ENCODE measurements around the gene CDCA4.
"Not testable (repeated sequence)": the region's sequence is repeated elsewhere in the genome, so short reads cannot be mapped to it uniquely, and the experiment has no call there.

The CDCA4 gene

DNA sequence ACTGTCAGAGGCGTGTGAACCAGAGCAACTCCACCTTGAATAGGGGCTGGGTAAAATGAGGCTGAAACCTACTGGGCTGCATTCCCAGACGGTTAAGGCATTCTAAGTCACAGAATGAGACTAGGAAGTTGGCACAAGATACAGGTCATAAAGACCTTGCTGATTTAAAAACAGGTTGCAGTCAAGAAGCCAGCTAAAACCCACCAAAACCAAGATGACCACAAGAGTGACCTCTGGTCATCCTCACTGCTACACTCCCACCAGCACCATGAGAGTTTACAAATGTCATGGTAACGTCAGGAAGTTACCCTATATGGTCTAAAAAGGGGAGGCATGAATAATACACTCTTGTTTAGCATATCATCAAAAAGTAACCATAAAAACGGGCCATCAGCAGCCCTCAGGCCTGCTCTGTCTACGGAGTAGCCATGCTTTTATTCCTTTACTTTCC, 11.6 kb upstream of the CDCA4 start:
- not testable (repeated sequence) for DNase-seq

DNA sequence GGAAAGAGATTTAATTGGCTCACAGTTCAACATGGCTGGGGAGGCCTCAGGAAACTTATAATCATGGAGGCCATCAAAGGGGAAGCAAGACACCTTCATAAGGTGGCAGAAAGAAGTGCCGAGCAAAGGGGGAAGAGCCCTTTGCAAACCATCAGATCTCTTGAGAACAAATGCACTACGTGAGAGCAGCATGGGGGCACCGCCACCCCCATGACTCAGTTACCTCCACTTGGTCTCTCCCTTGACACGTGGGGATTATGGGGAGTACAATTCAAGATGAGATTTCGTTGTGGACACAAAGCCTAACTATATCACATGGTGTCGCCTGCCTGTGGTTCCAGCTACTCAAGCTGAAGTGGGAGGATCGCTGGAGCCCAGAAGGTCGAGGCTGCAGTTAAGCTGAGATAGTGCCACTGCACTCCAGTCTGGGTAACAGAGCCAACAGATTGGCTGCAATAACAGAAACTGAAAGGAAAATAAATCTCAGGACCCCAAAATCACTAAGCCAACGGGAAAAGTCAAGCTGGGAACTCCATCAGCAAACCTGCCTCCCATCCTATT, 10.0 kb upstream of the CDCA4 start:
- DNase-seq: no peak

DNA sequence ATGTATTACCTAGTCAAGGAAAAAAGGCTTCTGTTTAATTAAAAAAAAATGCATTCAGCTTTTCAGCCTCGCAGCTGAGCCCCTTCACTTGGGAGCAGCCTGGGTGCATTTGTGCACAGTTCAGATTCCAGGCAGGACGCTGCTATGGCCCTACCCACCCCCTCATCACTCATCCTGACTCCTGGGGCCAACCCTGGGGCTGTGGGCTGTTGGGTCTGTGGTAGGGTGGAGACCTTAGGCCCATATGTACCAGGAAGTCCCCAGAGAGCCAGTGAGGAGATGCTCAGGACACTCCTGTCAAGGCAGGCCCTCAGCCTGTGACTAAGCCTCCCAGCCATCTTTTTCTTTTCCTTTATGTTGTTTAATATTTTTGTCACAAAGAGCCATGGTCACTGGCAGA, 9.3 kb upstream of the CDCA4 start:
- no peak for DNase-seq

DNA sequence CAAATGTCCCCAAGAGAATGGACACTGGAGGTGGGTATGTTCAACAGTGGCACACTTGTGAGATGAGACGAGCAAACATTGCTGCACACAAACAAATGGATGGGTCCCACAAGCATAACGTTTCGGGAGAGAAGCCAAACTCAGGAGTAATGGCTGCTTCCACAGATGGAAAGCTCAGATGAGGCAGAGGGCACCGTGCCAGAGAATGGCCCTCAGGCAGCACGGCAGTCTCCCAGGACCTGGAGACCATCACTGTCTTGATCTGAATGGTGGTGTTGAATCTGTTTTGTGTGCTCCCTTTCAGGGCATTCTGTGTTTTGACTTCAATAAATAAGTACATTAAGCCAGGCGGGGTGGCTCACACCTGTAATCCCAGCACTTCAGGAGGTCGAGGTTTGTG, 8.5 kb upstream of the CDCA4 start:
- no peak for DNase-seq

DNA sequence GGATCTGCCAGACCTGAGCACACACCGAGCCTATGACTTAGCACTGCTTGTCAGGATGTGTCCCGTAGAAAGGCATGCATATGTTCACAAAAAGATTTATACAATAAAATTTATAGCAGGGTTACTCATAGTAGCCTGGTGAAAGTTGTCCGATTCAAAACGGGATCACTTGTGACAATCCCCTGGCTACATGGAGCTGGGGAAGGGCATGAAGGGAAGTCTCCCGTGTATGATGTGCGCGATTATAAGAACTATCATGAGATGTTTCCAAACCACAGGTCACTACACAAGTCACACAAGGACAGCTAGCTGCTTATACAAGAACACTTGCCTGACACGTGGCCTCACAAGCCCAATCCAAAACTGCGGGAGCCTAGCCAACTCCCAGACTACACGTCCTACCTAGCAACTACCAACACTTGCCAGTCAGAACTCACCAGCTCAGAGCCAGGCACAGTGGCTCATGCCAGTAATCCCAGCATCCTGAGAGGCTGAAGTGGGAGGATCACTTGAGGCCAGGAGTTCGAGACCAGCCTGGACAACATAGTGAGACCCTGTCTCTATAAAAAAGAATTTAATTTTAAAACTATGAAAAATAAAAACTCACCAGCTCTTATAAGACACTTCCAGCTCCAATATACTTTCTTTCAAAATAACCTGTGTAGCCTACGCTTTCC, 7.5 kb upstream of the CDCA4 start:
- no peak for DNase-seq

DNA sequence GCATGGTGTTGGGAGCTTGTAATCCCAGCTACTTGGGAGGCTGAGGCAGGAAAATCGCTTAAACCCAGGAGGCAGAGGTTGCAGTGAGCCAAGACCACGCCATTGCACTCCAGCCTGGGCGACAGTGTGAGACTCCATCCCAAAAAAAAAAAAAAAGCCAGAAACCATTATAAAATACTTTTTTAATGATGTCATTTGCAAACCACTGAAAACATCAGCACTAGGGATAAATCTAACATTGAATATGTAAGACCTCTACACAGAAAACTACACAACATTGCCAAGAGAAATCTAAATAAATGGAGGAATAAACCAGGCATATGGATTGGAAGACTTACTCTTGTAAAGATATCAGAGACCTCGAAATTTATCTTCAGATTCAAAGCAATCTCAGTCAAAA, 6.8 kb upstream of the CDCA4 start:
- DNase-seq: not testable (repeated sequence)

DNA sequence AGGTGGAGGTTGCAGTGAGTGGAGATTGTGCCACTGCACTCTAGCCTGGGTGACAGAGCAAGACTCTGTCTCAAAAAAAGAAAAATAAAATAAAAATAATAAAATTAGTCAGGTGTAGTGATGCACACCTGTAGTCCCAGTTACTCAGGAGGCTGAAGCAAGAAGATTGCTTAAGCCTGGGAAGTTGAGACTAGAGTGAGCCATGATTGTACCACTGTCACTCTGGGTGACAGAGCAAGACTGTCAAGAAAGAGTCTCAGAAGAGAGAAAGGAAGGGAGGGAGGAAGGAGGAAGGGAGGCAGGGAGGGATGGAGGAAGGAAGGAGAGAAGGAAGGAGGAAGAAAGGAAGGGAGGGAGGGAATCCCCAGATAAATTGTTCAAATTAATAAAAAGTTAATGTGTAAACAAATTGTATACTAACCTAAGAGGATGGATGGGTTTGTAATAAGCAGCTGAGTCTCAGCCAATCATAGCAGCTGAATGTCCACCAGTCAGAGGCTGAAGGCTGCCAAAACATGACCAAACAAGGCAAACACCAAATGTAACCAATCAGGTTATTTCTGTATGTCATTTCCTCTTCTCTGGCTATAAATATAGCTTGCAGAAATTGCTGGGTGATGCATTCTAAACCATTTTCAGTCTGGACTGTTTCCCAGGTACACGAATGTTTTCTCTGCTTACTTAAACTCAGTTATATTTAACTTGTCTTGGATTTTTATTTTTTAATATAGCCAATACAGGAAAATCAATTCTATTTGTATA, 6.1 kb upstream of the CDCA4 start:
- no peak for DNase-seq

DNA sequence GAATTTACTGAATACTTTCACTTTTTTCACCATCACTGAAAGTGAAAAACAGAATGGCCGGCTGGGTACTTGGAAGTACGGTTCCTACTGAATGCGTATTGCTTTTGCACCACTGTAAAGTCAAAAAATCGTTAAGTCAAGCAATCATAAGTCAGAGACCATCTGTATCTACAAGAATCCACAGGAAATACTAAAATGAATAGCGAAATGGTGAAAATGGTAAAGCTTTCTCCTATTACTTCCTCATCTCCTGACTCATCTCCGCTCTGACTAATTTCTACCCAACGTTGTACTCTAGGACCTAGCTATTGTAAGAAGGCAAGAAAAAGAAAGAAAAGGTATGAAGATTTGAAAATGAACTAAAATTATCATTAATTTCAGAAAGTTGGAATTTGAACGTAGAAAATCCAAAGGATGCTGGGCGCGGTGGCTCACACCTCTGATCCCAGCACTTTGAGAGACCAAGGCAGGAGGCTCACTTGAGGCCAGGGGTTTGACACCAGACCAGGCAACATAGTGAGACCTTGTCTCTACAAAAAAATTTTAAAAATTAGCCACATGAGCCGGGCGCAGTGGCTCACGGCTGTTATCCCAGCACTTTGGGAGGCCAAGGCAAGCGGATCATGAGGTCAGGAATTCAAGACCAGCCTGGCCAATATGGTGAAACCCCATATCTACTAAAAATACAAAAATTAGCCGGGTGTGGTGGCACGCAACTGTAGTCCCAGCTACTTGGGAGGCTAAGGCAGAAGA, 5.3 kb upstream of the CDCA4 start:
- DNase-seq: no peak

DNA sequence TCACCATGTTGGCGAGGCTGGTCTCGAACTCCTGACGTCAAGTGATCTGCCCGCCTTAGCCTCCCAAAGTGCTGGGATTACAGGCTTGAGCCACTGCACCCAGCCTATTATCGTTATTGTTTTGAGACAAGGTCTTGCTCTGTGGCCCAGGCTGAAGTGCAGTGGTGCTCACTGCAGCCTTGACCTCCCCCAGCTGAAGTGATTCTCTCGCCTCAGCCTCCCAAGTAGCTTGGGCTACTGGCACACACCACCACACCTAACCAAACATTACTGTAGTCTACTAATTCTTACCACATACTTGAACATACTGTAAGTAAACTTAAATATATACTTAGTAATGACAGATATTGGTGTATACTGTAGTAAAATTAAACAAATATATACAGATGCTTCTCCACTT, 4.5 kb upstream of the CDCA4 start:
- no peak for DNase-seq

DNA sequence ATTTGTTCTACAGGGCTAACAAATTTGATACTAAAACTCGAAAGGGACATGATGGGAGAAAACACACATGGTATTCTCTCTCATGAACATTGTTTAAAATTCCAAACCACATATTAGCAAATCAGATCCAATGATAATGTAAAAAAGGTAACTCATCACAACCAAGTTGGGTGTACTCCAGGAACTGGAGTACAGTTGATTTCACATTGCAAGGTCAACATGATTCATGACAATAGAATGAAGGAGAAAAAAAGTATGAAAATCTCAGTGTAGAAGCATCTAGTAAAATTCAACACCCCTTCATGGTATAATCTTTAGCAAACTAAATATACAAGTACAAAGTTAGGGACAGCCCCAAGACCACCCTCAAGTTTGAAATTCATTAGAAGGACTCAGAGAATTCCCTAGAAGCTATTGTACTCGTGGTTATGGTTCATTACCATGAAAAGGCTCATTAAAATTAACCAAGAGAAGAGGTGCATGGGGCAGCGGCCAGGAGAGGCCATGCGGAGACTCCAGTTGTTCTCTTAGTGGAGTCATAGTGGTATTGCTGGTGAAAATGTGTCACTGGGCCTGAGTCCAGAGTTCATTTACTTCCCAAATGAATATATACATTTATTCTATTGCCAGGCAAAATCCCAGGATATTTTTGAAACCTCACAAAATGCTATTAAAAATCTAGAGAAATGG, 3.1 kb upstream of the CDCA4 start:
- no peak for DNase-seq

DNA sequence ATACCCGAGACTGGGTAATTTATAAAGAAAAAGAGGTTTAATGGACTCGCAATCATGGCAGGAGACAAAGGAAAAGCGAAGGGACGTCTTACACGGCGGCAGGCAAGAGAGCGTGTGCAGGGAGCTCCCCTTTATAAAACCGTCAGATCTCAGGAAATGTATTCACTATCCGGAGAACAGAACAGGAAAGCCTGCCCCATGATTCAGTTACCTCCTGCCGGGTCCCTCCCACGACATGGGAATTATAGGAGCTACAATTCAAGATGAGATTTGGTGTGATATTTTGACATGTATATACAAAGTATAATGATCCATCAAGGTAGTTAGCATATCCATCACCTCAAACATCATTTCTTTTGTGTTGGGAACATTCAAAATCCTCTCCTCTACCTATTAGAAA, 2.3 kb upstream of the CDCA4 start:
- no peak for DNase-seq

DNA sequence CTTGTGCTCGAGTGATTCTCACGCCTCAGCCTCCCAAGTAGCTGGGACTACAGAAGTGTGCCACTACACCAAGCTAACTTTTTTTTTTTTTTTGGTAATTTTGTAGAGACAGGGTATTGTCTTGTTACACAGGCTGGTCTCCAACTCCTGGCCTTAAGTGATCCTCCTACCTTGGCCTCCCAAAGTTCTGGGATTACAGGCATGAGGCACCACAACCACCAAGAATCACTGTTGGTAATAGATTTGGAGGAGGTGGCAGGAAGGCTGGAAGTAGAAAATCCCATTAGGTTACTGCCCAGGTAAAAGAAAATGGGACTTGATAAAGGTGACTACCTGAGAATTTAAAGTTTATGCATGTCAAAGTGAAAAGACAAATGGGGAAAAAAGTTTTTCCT, 1.4 kb upstream of the CDCA4 start:
- DNase-seq: no peak

DNA sequence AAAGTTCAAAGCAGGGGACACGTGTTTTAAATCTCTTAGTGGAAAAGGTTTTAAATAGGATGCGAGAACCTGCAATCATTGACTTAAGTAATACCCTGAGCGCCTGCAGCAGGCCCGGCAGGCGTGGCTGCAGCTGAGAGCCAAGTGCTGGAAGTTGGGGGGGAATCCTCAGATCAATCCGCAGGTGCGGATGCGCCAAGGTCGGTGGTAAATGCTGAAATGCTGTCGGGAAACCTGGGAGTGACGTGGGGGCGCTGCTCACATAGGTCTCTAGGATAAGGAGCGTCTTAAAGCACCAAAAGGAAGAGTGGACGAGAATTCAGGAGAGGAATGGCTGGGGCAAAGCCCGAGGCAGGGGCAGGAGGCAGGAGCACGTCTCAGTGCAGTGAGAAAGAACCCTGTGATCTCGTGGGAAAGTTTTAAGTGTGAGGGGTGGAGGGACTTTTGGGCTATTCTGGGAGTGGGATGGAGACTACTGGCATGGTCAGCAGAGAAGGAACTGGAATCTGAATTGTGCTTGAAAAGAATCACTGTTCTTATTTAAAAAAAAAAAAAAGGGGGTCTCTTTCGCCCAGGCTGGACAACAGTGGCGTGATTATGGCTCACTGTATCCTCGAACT, 883 bp upstream of the CDCA4 start:
- DNase-seq: no peak

DNA sequence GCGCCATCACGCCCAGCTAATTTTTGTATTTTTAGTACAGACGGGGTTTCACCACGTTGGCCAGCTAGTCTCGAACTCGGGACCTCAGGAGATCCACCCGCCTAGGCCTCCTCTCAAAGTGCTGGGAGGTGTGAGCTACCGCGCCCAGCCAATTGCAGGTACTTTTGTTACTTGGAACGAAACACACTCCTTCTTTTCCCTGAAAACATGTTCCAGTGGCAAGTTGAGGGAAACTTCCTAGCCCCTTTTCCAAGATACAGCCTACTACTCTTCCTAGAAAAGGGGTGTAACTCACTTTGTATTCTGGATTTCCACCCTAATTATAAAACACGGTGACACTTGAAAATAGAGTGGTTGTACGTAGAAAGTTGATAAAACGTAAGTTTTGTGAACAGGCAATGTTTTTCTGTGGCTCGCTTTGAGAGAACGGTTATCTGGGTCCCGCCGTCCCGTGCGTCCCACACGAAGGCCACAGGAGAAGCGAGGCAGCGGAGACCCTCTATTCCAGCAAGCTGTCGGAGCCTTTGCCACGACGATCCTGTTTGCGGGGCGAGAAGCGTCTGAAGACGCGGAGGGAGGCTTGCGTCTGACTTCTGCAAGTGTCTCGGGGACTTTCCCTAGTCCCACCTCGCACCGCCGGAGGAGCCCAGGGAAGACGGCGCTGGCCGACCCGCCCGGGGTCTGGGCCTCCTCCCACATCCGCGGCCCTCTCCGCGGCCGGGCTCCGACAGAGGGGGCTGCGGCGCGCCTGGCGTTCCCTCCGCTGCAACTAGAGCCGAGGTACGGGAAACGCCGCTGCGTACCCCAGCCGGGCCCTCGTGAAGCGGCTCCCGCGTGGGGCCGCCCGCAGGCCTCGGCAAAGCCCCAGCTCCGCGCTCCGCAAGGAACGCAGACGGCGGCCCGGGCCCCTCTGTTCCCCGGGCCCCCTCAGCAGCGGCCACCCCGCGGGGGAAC, 745 bp downstream of the CDCA4 start:
- peak; percentile 80 for DNase-seq

DNA sequence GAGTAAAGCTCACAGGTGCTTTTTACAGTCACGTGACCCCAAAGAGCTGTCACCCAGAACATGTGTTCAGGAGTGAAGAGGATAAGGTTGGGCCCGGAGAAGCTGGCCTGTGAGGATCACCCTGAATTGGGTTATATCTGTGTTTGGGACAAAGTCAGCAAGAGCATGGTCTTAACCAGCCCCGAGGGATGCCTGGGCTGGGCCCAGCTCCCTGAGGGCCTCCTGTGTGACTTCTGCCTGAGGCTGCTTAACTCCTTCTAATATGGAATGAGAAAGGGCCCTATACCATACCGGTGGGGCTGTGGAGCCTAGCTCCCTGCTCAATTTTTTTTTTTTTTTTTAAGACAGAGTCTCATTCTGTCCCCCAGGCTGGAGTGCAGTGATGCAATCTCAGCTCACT, 2.5 kb downstream of the CDCA4 start:
- DNase-seq: no peak

DNA sequence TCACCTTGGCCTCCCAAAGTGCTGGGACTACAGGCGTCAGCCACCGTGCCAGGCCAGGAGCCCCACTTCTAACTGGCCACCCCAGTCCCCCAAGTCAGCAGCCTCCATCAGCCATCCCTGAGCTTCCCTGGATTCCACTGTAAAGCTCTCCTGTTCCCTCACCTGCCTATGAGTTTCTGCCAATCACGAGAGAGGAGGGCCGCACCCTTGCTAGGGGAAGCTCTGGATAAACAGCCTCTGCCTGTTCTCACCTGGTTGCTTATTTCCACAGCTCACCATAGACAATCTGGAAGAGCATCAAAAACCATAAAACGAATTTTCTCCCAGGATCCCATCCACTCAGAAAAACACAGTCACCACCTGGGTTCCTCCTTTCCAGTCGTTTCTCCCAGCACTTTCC, 5.0 kb downstream of the CDCA4 start:
- DNase-seq: no peak

DNA sequence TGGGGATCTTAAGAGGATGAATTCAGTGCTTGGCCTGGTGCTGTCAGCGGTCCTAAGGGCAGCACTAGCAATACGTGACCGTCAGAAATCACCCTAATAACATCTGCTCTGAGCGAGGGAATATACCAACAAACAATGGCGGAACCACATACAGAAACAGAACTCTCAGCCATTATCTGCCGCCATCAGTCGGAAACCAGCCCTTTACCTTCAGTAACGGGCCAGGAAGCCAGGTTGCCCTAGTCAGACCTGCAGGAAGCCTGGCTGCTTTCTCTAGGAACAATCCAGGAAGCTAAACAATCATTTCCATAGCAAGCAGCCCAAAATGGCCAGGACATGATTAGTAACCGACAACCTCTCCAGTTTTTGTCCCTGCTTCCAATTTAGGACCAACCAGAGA, 5.6 kb downstream of the CDCA4 start:
- DNase-seq: no peak

DNA sequence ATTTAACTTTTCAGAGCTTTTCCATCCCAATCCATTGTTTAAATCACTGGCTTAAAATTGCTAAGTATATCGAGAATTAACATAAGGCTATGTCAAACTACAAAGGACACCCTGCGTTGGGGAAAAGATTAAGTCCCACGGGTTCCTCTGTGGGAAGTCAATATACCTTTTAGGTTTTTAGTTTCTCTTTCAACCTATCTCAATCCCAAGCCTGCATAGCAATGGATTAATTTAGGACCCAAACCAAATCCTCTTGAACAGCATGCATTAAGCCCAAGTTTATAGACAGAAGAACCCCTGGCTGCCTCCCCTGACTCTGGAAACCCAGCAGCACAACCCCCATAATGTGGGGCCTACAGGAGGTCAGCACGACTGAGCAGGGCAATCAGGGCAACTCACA, 6.3 kb downstream of the CDCA4 start:
- DNase-seq: no peak

DNA sequence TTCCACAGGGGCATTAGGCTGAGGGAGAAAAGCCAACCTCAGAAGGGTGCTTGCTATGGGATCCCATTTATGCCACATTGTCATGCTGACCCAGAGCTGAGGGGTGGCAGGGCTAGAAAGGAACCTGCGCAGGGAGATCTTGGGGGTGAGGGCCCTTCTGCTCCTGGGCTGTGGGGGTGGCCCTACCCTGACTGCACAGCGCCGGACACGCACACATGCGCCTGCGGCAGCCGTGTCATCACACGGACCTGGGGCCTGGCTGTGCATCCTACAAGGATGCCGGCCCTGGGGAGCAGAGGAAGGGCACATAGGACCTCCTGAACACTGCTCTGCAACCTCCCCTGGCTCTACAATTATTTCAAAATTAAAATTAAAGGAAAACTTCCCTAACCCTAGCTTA, 6.9 kb downstream of the CDCA4 start:
- DNase-seq: no peak

DNA sequence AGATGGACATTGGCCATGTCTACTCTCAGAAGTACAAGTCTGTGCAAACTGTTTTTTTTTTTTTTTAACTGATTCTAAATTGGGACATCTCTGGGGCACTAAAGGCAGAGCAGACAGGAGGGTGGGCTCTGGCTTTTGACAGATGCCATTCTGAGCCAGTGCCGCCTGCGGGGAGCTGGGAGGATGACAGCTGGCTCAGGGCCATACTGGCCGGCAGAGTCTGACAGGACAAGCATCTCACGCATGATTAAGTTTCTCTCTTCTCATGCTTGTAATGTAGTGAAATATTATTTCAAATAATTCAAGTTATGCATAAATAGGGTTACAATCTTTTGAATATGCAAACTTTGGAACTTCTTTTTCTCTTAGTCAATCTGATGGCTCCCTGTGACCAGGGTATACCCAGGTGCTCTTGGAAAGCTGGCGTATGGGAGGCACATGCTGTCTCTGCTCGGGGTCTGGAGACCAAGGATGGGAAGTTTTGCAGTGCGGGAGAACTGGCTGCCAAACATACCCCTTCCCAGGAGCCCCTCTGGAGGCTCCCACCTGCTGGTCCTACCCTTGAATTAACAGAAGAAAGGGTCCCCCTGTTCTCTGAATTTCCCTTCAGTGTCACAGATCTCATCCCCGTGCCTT, 7.6 kb downstream of the CDCA4 start:
- DNase-seq: peak; percentile 71

Measured in eye (tissue), 1 donor.